Endothelial cell of umbilical vein (primary cell): ENCODE measurements around the gene TFF1. TPM values are rescaled to one million over a fixed set of nuclear protein-coding genes. Genes with fewer than 3 reads are reported as not detected.

ENCODE experiments used
- BruUV-seq: library from RNA; stranded (reverse); fragments of 400-500 nt; replicated peaks from 2 replicates; lab custom pipeline; 2021; lab: Mats Ljungman, UMichigan
- CTCF ChIA-PET: fragments of 300-600, 350-600 bp; sonication (Branson Sonifier 250); formaldehyde crosslinking; loops from one replicate; lab custom pipeline; 2021; ENCODE audit warnings: antibody characterized with exemption, inconsistent platforms; lab: Charles Lee
- POLR2A ChIA-PET: fragments of 300-600, 350-600 bp; sonication (Branson Sonifier 250); formaldehyde crosslinking; loops from one replicate; lab custom pipeline; 2021; ENCODE audit warnings: antibody characterized with exemption, inconsistent platforms; lab: Charles Lee
- DNase-seq: peaks from one replicate; pipeline ENCODE4 v3.0.0-alpha.2; 2011; ENCODE audit warnings: low read depth, low spot score
- FAIRE-seq: peaks from 2 replicates; lab custom pipeline; 2011; peaks lifted over from hg19 to GRCh38; lab: Jason Lieb, UNC
- H2AFZ ChIP-seq: 2 replicates; pipeline ENCODE4 v1.6.0; 2012; ENCODE audit warnings: low read depth, low read length, control low read depth, inconsistent platforms
- H3K27ac ChIP-seq: 2 replicates; pipeline ENCODE4 v1.5.1; 2011; ENCODE audit warnings: low read depth, mild to moderate bottlenecking, control low read depth, low read length, moderate library complexity; ENCODE audit not compliant: insufficient read depth
- H3K27me3 ChIP-seq, 2 experiments: 2 replicates each; pipeline versions ENCODE4 v1.6.0 to v1.6.1; 2011; ENCODE audit warnings: low read length in 2 of 2, mixed read lengths in 1 of 2; ENCODE audit not compliant: control insufficient read depth in 2 of 2, insufficient read depth in 2 of 2
- H3K36me3 ChIP-seq, 2 experiments: 2 replicates in 1 of 2; 3 replicates in 1 of 2; pipeline ENCODE4 v1.5.1; 2011; ENCODE audit warnings: low read length in 2 of 2, mild to moderate bottlenecking in 1 of 2, moderate library complexity in 1 of 2; ENCODE audit not compliant: control insufficient read depth in 2 of 2, insufficient read depth in 2 of 2; ENCODE audit errors: extremely low read depth in 1 of 2
- H3K4me1 ChIP-seq: 3 replicates; pipeline ENCODE4 v1.5.1; 2011; ENCODE audit warnings: mild to moderate bottlenecking, low read length; ENCODE audit not compliant: control insufficient read depth, insufficient read depth; ENCODE audit errors: extremely low read depth
- H3K4me2 ChIP-seq: 2 replicates; pipeline ENCODE4 v1.6.1; 2011; ENCODE audit warnings: low read length, control low read depth, mixed read lengths; ENCODE audit not compliant: insufficient read depth
- H3K4me3 ChIP-seq, 3 experiments: fragments of 200-600 bp in 1 of 3; sonication (generic), shearing (Covaris generic) in 1 of 3; replicated peaks in 1 of 3; 2 replicates each; pipeline ENCODE4 v1.5.1; 2011 to 2016; ENCODE audit warnings: control low read depth in 3 of 3, low read length in 3 of 3, mild to moderate bottlenecking in 2 of 3, inconsistent platforms in 1 of 3, low read depth in 1 of 3, moderate library complexity in 1 of 3; ENCODE audit not compliant: insufficient read depth in 1 of 3
- H3K79me2 ChIP-seq: 2 replicates; pipeline ENCODE4 v1.6.0; 2012; ENCODE audit warnings: low read length, inconsistent platforms; ENCODE audit not compliant: control insufficient read depth, insufficient read depth
- H3K9ac ChIP-seq: replicated peaks from 2 replicates; pipeline ENCODE3; 2011; ENCODE audit warnings: low read length, control low read depth; ENCODE audit not compliant: insufficient read depth; ENCODE audit errors: extremely low read depth
- H3K9me1 ChIP-seq: replicated peaks from 3 replicates; pipeline ENCODE4 v1.6.0; 2011; ENCODE audit warnings: mild to moderate bottlenecking, low read length; ENCODE audit not compliant: control insufficient read depth, insufficient read depth; ENCODE audit errors: extremely low read depth
- H3K9me3 ChIP-seq: replicated peaks from 2 replicates; pipeline ENCODE4 v1.5.1; 2012; ENCODE audit warnings: low read length, inconsistent platforms; ENCODE audit not compliant: control insufficient read depth, insufficient read depth
- H4K20me1 ChIP-seq: replicated peaks from 2 replicates; pipeline ENCODE3; 2011; ENCODE audit warnings: mild to moderate bottlenecking, low read length; ENCODE audit not compliant: control insufficient read depth, insufficient read depth; ENCODE audit errors: extremely low read depth
- JUN ChIP-seq: IDR thresholded peaks from 2 replicates; pipeline ENCODE4 v1.6.1; 2011; ENCODE audit warnings: borderline replicate concordance, low read depth; ENCODE audit not compliant: insufficient read length, insufficient read depth
- POLR2A ChIP-seq: IDR thresholded peaks from 2 replicates; pipeline ENCODE4 v1.6.1; 2012; ENCODE audit warnings: low read depth, mild to moderate bottlenecking, control low read depth, low read length
- POLR2AphosphoS5 ChIP-seq: IDR thresholded peaks from 2 replicates; pipeline ENCODE4 v1.6.1; 2012; ENCODE audit warnings: low read depth, mild to moderate bottlenecking, control low read depth, low read length, moderate library complexity; ENCODE audit not compliant: insufficient read depth
- dilution Hi-C: fragments of 300-500 bp; cut with MboI; formaldehyde crosslinking; loops from one replicate; pipeline ENCODE4 v1.15.0; 2019; ENCODE audit warnings: low sequenced_read_pairs; ENCODE audit not compliant: extremely low pct_ligation_motif_present
- intact Hi-C: fragments of 100-400 bp; cut with micrococcal nuclease; formaldehyde crosslinking; loops from one replicate; pipeline ENCODE4 v1.10.0; 2022
- polyA plus RNA-seq, 4 experiments: library from polyadenylated mRNA; depleted of rRNA in 3 of 4; stranded (reverse) in 3 of 4; unstranded in 1 of 4; fragments of >200 nt; gene quantifications; 2 replicates each; pipeline versions ENCODE4 v1.2.1 to v1.2.3, GENCODE V29; 2011 to 2012; ENCODE audit warnings: missing spikeins in 1 of 4
- total RNA-seq: library from RNA; stranded (reverse); gene quantifications from 2 replicates; pipeline ENCODE4 v1.2.3, GENCODE V29; 2021
- TF ChIP-seq, protein P1 (sequence below), 2 donors: IDR thresholded peaks; 1 replicate in 1 of 2; 2 replicates in 1 of 2; pipeline ENCODE4 v1.5.1; 2011; ENCODE audit warnings: low read length in 2 of 2, mild to moderate bottlenecking in 2 of 2, moderate library complexity in 2 of 2, control low read depth in 1 of 2, inconsistent platforms in 1 of 2, low read depth in 1 of 2; ENCODE audit not compliant: insufficient read depth in 1 of 2; ENCODE audit errors: extremely low read depth in 1 of 2
- TF ChIP-seq, protein P2 (sequence below): IDR thresholded peaks from 2 replicates; pipeline ENCODE4 v1.6.1; 2011; ENCODE audit not compliant: insufficient read depth, insufficient read length

Gene TFF1
- total and polyA plus RNA-seq, 2 donors (not counting 3 experiments of a cell fraction or from before 2014, with no cell fraction given), result not detected

DNA sequence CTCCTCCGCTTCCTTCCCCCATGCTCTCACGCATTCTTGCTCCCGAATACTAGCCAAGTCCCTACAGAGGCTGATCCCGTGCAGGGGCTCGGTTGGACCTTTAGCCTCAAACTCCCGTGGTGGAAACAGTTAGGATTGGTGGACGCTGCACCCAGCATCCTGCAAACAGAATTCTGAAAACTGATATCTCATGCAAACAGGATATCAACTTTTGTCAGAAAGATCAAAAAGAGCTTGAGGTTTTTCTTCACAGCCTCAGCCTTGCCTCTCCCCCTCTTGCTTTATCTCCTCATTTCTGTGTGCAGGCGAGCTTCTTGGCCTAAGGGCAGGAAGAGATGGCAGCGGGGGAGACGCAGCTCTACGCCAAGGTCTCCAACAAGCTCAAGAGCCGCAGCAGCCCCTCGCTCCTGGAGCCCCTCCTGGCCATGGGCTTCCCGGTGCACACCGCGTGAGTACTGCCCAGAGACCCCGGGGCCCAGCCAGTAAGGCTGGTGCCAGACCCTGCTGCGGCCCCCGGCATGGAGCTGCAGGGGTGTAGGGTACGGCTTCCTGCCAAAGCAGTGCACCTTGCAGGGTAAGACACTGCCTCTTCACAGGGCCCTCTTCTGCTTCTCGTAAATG is 37.4 kb upstream of the TFF1 start, which contains the start of gene UBASH3A:
Gene UBASH3A, plus strand, starts transcription at position 292 of the 621 bp plus-strand sequence. Its CDS starts 44 bp downstream, at position 336.
- no TSS peak for BruUV-seq
- Histone ChIP-seq H4K20me1 (no peaks in the 10 kb centered on the region), H3K27ac (no peak within 1 kb of the TSS), H3K4me1 (no peaks in the 10 kb centered on the region), H3K36me3 (no peaks in the 10 kb centered on the region), H3K4me2 (no peak within 1 kb of the TSS), H2AFZ (no peak within 1 kb of the TSS), H3K9ac (no peak within 1 kb of the TSS), H3K9me3 (no peaks in the 10 kb centered on the region), H3K27me3 (peaks cover 0 to 6% of the 10 kb centered on the region in 2 experiments), H3K4me3 (no peak within 1 kb of the TSS), H3K9me1 (no peaks in the 10 kb centered on the region), H3K79me2 (no peaks in the 10 kb centered on the region)
- CTCF ChIA-PET, result interaction anchor here (2.9 kb wide), 1 partner anchor 22 kb away, joined by 6 read pairs; no protein-coding TSS in a partner anchor
- intact Hi-C loops, result no loop called here
- TF ChIP-seq JUN (no peak), POLR2A (no peak), POLR2AphosphoS5 (no peak)
- TF ChIP-seq, protein P1, sequence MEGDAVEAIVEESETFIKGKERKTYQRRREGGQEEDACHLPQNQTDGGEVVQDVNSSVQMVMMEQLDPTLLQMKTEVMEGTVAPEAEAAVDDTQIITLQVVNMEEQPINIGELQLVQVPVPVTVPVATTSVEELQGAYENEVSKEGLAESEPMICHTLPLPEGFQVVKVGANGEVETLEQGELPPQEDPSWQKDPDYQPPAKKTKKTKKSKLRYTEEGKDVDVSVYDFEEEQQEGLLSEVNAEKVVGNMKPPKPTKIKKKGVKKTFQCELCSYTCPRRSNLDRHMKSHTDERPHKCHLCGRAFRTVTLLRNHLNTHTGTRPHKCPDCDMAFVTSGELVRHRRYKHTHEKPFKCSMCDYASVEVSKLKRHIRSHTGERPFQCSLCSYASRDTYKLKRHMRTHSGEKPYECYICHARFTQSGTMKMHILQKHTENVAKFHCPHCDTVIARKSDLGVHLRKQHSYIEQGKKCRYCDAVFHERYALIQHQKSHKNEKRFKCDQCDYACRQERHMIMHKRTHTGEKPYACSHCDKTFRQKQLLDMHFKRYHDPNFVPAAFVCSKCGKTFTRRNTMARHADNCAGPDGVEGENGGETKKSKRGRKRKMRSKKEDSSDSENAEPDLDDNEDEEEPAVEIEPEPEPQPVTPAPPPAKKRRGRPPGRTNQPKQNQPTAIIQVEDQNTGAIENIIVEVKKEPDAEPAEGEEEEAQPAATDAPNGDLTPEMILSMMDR (IDR thresholded peaks at IDR 0.05; ENCODE audit: extremely low read depth in 1 of 2, insufficient read depth in 1 of 2, low read depth in 1 of 2, low read length in 2 of 2), result no peak
- TF ChIP-seq, protein P2, sequence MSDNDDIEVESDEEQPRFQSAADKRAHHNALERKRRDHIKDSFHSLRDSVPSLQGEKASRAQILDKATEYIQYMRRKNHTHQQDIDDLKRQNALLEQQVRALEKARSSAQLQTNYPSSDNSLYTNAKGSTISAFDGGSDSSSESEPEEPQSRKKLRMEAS, result no peak
- no peak for DNase-seq
- dilution Hi-C loops, result no loop called here
- POLR2A ChIA-PET, result no interaction called here
- no peak for FAIRE-seq
